GM21381 (cell line): ENCODE measurements around the gene WHRN.

ENCODE experiments used
- ATAC-seq: cut with Tn5 transposase; IDR thresholded peaks from one replicate; pipeline ENCODE4 v1.9.1; 2021; ENCODE audit warnings: mild to moderate bottlenecking, moderate library complexity; ENCODE audit not compliant: unreplicated experiment

WHRN gene

DNA sequence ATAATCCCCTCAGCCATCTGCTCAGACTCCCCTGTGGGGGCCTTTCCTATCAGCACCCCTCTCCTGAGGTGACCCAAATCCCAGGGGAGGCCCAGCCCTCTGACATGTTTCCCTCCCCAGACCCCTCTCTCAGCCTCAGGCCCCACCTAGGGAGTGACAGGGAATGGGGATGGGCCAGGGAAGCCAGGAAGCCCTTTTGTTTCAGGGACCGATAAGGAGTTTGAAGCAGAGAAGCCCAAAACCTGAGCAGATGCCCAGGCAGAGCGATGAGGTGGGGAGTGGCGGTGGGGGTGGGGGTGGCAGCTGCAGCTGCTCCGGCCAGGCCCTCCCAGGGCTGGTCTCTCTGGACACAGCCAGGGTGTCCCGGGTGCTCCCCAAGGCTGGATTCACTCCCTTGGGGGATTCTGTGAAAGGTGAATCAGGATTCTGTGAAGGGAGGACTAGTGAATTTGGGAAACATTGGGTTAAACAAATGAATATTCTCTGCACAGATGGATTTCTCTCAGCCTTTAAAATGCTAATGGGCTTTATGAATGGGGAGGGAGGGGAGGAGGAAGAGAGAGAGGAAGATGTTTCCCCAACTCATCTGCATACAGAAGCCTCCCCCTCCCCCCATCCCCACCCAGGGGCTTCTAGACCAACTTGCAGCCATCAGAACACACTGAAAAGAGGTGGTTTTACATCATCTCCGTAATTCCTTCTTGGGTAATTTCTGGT is 134.9 kb downstream of the WHRN start:
- ATAC-seq: no peak

DNA sequence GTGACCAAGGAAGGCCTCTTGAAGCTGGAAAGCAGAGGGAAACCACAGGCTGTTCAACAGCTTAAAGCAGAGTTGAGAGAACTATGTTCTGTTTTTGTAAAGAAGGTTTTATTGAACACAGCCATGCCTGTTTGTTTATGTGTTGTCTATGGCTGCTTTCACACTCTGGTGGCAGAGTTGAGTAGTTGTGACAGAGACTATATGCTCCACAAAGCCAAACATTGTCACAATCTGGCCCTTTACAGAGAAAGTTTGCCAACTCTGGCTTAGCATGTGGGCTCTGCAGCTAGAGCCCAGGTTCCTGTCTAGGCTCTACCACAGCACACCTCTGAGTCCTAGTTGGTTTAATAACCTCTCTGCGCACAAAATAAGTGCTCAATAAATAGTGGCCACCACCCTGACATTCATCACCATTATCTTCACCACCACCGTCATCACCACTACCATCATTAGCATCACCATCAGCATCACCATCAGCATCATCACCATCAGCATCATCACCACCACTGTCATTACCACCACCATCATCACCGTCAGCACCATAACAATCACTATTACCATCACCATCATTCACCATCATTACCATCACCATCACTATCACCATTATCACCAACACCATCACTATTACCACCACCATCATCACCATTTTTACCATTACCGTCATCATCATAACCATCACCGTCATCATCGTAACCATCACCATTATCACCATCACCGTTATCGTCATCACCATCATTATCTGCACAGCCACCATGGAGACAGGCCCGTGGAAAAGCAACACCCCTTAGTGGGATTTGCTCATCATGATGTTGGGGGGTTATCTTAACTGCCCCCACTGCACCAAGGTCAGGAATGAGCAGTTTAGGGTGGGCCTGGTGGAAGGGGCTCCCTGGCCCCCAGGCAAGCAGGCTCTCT is 135.8 kb downstream of the WHRN start:
- no peak for ATAC-seq

- ATAC-seq: no peak
These were observed 137.3 kb downstream of the WHRN start for GRCh38 chr9:114367772-114368569.

GRCh38 chr9:114367366-114367765 is 137.9 kb downstream of the WHRN start:
- ATAC-seq: no peak

DNA sequence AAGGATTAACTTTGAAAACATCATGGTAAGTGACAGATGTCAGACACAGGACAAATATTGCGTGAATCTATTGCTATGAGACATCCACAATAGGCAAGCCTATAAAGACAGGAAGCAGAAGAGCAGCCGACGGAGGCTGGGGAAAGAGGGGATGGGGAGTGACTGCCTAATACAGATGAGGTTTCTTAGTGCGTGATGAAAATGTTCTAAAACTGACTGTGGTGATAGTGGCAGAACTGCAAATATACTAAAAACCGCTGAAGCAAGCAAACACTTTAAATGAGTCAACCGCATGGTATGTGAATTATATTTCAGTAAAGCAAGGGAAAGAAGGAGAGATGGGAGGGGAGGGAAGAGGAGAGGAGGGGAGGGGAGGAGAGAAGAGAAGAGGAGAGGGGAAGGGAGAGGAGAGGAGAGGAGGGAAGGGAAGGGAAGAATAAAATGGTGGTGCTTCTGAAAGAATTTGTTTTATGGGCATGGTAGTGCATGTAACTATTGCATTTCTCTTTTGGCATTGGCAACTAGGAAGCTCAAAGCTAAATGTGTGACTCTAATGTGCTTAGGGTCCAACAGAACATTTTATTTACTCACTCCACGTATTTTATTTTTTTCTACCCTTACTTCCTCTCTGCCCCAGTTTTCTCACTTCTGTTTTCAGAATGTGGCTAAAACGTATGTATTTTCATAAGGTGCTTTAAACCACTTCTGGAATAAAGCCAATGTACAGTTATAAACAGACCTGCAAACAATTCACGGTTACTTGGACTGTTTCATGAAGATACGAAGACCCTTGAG is 138.7 kb downstream of the WHRN start:
- peak; percentile 52 for ATAC-seq

DNA sequence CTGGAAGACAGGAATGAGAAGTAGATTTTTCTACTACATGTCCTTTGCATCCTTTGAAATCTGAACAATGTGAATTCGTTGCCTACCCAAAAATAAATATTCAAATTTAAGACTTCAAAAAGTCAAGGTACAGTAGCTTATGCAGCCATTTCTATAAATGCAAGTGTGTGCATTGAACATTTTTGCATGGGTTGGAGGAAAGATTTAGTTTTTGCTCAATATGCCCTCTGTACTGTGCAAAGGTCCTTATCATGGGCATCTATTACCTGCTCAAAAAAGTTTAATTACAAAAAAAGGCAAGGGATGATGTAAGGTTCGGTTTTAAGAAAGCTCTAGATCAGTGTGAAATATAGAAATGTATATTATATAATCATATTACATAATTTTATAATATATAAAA is 140.1 kb downstream of the WHRN start:
- ATAC-seq: no peak

DNA sequence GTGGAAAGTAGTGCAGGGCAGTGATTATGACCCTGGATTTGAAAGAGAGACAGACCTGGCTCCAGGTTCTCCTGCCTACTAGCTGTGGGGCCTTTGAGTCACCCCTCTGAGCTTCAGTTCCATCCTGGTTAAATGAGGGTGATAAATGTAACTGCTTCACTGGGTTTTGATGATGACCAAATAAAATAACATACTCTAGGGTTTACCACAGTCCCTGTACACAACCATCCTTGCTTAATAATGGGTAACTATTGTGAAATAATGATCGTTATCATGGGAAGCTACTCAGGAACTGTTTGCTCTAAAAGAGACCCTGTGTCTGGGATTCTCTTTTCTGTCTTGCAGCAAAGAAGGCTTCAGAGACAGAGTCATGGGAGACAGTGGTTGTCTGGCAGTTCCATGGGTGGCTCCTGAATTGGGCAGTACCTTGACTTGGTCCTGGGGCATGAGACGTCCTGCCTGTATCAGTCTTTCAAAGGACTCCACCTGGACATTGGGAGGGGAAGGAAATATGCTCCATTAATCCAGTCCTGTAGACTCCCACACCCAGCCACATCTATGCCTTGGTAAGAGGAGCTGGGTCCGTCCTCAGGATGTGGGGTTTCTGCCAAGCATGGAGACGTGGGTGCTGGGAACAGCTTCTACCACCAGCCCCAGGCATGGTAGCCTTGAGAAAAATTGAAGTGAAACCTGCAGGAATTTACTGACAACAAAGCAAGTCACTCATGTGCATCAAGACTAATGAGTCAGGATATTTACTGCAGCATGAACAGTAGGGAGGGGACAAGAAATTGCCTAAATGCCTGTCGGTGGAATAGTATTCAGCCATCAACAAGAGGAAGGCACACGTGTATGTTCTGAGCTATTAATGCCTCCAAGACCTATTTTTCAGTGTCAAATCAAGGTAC is 140.9 kb downstream of the WHRN start:
- no peak for ATAC-seq

- ATAC-seq: no peak
These were observed 141.8 kb downstream of the WHRN start for GRCh38 chr9:114363424-114363823.

DNA sequence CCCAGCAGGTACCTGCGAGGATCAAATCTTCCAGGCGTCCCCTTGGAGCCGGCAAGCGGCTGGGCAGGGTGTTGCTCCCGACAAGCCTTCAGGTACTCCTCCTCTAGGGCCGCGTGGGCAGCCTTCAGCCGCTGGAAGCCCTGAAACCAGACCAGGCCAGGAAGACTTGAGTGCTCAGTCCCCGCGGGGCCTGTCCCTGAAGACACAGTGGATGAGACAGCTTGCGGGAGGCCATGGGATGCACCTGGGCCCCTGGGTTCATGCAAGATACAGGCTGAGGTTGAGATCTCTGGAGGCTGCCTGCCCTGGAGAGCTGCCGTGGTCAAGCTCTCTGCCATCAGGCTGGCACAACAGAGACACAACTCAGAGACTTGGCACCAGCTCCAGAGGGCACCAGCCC is 142.9 kb downstream of the WHRN start:
- no peak for ATAC-seq

DNA sequence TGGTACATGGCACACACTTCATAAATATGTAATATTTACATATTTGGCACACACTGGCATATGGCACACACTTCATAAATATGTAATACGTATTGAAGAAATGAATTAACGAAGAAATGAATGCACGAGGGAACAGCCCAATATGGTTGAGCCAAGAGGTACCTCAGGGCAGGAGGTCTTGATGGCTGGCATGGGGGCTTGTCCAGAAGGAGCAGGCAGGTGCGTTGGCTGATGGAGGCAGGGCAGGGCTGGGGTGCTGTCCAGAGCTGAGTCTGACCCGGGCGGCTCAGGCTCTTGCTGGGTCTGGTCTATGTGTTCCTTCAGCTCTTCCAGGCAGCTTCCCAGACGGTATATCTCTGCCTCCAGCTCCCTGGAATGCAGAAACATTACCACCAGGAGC is 143.7 kb downstream of the WHRN start:
- ATAC-seq: no peak

GRCh38 chr9:114359801-114360200 is 145.5 kb downstream of the WHRN start:
- no peak for ATAC-seq

- no peak for ATAC-seq
These were observed 147.4 kb downstream of the WHRN start for GRCh38 chr9:114357911-114358328.

GRCh38 chr9:114357360-114357759 is 147.9 kb downstream of the WHRN start:
- no peak for ATAC-seq

DNA sequence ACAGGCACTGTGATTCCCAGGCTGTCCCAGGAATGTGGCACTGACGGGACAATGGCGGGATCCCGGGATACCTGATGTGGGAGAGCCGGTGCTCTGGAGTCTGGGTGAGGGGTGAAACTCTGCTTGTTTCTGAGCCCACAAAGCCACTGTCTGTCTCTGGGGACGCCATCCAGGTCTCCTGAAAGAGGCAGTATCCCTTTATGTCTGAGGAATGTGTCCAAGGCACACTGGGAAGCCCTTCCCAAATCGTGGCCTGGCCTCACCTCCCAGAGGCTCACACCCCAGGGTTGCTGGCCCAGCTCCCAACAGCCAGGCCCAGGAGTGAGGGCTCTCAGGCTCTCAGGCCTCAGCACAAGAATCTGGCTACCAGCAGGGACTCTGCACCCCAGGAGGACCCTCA is 148.5 kb downstream of the WHRN start:
- no peak for ATAC-seq

- no peak for ATAC-seq
These were observed 149.5 kb downstream of the WHRN start for GRCh38 chr9:114355821-114356220.
